ENCODE measurements around the gene C19orf85.

C19orf85 gene

GRCh38 chr19:55474269-55475265 lies 10.0 kb upstream of the C19orf85 start:
- no peak for DNase-seq

DNA sequence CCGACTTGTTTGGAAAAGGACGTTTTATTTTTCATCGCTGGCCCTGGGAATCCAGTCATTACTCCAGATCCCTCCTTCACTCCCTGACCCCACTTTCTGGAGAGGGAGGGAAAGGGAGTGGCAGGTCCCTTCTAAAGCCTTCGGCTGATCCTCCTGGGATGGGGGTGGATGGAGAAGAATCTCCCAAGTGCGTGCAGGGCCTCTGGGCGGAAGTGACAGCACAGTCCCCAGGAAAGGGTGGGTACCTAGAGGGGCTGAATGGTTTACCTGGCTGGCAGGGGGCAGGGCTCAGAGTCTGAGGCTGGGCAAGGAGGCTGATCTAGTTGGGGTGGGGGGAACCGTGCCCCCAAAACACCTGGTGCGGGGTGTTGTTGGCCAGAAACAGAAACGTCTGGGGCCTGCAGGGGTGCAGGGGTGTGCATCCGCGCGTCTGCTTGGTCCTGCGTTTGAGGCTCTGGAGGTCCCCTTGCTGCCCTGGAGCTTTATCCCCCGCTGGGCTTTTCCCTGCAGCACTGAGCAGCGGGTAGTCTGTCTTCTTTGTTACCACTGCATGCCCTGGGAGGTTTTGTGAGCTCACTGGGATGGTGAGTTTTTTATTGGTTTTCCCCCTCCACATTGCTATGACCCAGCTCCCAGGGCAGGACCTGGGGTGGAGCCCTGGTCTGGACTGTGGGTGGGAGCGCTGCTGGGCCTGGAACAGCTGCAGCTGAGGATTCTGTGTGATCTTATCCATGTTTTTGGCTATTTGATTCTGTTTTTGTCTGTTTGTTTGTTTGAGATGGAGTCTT lies 8.9 kb upstream of the C19orf85 start:
- no peak for DNase-seq

DNA sequence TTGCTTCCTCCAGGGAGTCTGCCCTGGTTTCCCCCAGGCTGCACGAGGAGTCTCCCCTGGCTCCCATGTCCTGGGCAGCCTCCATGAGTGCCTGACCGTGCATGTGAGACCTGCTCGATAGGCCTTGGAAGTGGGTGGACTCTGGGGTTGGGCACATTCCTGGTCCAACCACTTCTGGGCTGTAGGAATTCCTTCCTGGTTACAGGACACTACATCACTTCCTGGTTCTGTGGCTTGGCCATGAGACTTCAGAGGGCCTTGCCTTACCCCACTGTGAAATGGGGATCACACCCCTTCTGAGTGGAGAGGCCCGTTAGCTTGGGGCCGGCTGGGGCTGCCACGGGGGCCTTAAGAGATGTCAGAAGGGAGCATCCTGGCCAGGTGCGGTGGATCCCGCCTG lies 7.9 kb upstream of the C19orf85 start:
- no peak for DNase-seq

GRCh38 chr19:55471266-55471665 lies 6.7 kb upstream of the C19orf85 start:
- DNase-seq = no peak

DNA sequence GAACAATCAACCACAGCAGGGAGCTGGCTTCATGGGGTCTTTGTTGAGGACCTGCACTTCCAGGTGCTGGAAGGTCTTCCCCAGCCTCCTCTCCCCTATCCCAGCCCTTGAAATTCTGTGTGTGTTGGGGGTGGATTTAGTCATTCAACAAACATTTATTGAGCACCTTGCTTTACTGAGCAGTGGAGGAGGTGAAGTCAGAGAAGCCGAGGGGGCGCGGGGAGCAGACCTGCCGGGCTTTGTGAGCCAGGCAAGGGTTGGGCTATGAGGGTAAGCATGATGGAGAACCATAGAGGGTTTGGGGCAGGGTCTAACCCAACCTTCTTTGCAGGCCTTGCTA lies 3.5 kb upstream of the C19orf85 start:
- no peak for DNase-seq

- peak; percentile 49 for DNase-seq
These were observed 2.9 kb upstream of the C19orf85 start for GRCh38 chr19:55467236-55468053.

DNA sequence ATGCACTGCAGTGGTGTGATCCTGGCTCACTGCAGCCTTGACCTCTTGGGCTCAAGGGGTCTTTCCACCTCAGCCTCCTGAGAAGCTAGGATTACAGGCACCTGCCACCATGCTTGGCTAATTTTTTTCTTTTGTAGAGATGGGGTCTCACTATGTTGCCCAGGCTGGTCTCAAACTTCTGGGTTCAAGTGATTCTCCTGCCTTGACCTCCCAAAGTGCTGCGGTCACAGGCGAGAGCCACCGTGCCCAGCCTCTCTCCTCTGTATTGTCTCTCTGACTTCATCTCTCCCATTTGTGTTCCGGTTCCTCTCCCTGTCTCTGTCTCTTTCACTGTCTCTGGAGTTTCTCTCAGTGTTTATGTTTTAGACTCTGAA lies 1.7 kb upstream of the C19orf85 start:
- DNase-seq = no peak

GRCh38 chr19:55465460-55466240 lies 1.1 kb upstream of the C19orf85 start:
- no peak for DNase-seq

GRCh38 chr19:55464039-55464661 lies 401 bp downstream of the C19orf85 start:
- DNase-seq = no peak

GRCh38 chr19:55463583-55464031 lies 944 bp downstream of the C19orf85 start:
- DNase-seq = no peak

- no peak for DNase-seq
These were observed 1.8 kb downstream of the C19orf85 start for GRCh38 chr19:55462722-55463121.

DNA sequence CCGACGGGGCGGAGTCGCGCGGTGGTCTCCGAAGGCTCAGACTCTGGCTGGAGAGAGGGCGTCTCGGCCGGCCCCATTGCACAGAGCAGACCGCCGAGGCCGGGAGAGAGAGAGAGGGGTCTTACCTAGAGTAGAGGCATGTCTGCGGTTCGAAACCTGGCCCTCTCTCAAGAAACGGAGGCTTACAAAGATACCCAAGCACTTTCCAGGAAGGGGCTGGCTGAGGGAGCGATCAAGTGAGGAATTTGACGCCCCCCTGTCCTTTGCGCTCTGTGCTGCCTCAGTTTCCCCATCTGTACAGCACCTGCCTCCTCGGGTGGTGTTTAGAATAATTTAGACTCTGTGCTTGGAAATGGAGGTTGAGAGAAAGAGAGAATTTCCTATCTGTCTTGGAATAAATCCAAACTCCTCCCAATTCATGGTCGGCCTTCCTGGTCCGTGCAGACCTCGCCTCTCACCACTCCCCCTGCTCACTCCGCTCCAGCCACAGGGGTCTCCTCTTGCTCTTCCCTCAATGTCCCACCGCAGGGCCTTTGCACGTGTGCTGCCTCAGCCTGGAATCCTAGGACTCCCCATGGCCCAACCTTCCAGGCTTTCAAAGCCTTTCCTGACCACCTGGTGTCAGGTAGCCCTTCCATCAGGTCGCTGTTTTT lies 2.5 kb downstream of the C19orf85 start:
- DNase-seq = no peak

DNA sequence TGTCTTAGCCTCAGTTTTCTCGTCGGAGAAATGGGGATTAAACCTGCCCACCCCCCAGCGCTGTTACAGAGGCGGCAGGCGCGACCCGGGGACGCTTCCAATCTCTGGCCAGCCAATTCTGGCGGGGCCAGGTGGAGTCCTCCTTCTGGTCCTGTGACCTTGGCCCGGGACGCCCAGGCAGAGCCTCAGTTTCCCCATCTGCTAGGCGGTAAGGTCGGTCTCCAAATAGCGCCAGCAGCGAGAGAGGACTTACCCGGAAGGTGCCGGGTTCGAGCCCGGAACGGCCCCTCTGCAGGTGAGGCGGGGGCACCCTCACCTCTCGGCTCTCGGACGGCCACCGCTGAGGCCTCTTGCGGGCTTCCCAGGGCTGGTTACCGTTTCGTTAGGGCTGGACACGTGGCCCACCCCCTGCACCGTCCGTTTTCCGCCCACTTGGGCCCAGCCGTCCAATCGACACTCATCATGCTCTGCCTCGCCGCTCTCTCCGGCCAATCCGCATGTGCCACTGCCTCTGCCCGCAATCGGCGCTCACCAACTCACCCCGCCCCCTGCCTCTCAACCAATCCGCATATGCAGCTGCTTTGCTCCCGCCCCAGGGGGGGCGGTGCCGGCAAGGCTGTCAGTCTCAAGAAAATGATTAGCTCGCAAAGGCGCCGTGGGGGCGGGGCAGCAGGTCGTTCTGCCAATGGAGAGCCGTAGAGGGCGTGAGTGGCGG lies 3.1 kb downstream of the C19orf85 start, which contains the start of gene ISOC2:
Gene ISOC2 (minus strand): TSS at position 384 of the 715 bp plus-strand sequence. CDS start 5,156 bp downstream, outside the sequence.
- peak; percentile 100 for DNase-seq

DNA sequence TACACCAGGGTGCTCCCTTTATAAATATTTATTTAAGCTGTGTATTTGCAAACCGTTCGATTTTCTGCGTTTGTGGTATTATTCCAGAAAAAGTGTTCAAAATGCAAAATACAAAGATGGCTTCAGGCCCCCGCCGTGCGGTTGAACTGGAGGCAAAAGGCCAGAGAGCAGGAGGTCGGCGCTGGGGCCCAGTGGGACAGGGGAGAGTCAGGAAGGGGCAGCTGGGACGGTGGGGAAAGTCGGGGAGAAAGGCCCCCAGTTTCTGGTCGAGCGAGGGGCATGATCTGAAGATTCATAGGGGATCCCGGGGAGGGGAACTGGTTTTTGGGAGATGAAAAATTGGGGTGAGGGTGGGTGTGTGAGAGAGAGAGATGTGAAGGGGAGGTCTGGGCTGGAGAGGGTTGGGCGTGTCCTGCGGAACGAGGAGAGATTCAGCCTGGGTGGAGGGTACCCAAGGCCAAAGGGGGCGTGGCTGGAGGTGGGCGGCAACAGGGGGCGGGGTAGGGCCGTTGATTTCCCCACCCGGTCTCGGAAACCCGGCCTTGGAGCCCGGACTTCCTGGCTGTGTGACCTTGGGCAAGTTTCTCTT lies 3.8 kb downstream of the C19orf85 start:
- no peak for DNase-seq

DNA sequence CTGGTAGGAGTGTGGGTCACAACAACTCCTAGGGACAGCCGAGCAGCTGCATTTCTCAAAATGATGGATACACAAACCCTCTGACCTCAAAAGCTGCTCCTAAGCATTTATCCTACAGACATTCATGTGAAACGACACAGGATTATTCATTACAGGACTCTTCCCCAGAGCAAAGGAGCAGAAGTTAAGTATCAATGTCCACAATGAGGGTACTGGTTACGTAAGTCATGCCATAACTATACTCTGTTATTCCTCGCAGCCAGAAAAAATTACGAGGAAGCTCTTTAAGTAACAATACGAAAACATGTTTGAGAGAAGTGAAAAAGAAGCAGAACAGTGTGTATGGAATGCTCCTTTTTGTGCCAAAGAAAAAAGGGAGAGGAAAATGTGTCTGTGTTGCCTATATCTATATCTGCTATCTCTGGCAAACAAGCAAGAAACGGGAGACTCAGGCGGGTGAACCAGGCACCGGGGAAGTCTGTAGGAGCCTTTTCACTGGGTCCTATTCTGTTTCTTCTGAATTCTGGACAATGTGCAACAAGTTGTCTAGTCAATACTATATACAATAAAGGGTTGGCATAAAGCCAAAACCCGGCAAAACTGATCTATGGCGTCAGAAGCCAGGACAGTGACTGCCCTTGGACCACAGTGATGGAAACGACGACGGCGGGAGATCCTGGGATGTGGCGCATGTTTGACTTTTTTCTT lies 4.4 kb downstream of the C19orf85 start:
- no peak for DNase-seq

GRCh38 chr19:55459551-55459949 lies 5.0 kb downstream of the C19orf85 start:
- no peak for DNase-seq

DNA sequence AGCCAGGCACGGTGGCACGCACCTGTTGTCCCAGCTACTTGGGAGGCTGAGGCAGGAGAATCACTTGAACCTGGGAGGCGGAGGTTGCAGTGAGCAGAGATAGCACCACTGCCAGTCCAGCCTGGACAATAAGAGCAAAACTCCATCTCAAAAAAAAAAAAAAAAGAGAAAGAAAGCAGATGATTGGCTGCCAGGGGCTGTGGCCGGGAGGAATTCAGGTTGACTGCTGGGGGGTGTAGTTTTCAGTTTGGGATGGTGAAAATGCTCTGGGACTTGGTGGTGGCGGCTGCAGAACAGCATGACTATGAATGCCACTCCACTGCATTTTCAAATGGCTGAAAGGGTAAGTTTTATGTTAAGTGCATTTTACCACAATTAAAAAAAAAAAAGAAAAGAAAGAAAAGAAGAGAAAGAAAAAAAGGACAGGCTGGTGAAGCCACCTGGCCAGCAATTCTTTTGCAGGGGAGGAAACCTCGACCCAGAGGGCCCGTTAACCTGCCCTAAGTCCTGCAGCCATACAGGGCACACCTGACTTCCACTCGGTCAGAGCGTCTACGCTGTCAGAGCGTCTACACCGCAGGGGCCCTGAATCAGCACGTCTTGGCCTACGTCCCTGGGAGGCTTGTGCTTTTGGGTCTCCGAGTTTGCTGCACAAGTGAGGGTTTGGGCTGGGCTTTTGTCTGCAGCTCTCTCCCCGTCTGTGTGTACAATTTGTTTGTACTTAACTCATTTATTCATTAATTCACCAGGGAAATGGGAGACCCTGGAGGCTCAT lies 6.7 kb downstream of the C19orf85 start:
- DNase-seq = no peak

DNA sequence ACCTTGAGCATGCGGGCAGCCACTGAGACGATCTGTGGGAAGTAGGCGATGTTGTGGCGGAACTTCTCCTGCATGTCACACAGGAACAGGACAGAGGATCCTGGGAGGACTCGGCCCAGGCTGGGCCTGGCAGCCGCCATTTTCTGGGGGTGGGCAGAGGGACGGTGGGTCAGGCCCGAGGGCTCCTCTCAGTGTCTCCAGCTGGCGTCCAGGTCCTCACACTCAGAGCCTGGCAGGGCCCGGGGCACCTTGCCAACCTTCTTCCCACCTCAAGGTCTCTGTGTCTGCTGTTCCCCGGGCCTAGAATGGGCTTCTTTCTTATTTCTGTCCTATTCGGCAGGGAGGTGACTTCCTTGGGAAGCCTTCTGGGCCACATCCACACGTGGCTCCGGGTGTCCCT lies 8.2 kb downstream of the C19orf85 start:
- DNase-seq = no peak
